Mesendoderm (in vitro differentiated cells): Measurements from ENCODE around the gene TXNL4B.
A peak's percentile ranks its signal among the peaks of the same experiment; 100 is the strongest.

ENCODE experiments used
- DNase-seq: peaks from one replicate; pipeline ENCODE4 v3.0.0; 2013
- H2AK5ac ChIP-seq: 2 replicates; pipeline ENCODE4 v1.6.1; 2013; ENCODE audit warnings: low read length, inconsistent platforms
- H2BK120ac ChIP-seq: 2 replicates; pipeline ENCODE4 v1.6.1; 2013; ENCODE audit warnings: low read depth, mild to moderate bottlenecking, low read length, moderate library complexity, mixed read lengths
- H2BK15ac ChIP-seq: replicated peaks from 2 replicates; pipeline ENCODE4 v1.6.1; 2013; ENCODE audit warnings: low read depth, mild to moderate bottlenecking, moderate library complexity
- H2BK5ac ChIP-seq: 2 replicates; pipeline ENCODE4 v1.6.1; 2013; ENCODE audit warnings: low read length, inconsistent platforms
- H3K18ac ChIP-seq: 2 replicates; pipeline ENCODE4 v1.6.1; 2013; ENCODE audit warnings: mild to moderate bottlenecking, low read length, mixed read lengths
- H3K23ac ChIP-seq: one replicate; pipeline ENCODE4 v1.6.1; 2013; ENCODE audit warnings: low read length
- H3K27ac ChIP-seq: 2 replicates; pipeline ENCODE4 v1.5.1; 2013; ENCODE audit warnings: low read depth, mild to moderate bottlenecking, inconsistent platforms, low read length, moderate library complexity
- H3K27me3 ChIP-seq: 2 replicates; pipeline ENCODE4 v1.6.1; 2013; ENCODE audit warnings: low read length, control low read depth, mild to moderate bottlenecking, inconsistent platforms; ENCODE audit not compliant: insufficient read depth, poor library complexity
- H3K36me3 ChIP-seq: 2 replicates; pipeline ENCODE4 v1.6.1; 2013; ENCODE audit warnings: low read length, inconsistent platforms; ENCODE audit not compliant: control insufficient read depth, insufficient read depth
- H3K4ac ChIP-seq: one replicate; pipeline ENCODE4 v1.6.1; 2013; ENCODE audit warnings: low read depth, mild to moderate bottlenecking, low read length, moderate library complexity
- H3K4me1 ChIP-seq: 2 replicates; pipeline ENCODE4 v1.6.1; 2013; ENCODE audit warnings: low read depth, low read length, inconsistent platforms; ENCODE audit not compliant: control insufficient read depth
- H3K4me2 ChIP-seq: 2 replicates; pipeline ENCODE4 v1.6.1; 2013; ENCODE audit warnings: low read length
- H3K4me3 ChIP-seq: 2 replicates; pipeline ENCODE4 v1.5.1; 2013; ENCODE audit warnings: mild to moderate bottlenecking, low read length
- H3K56ac ChIP-seq: one replicate; pipeline ENCODE4 v1.6.1; 2013; ENCODE audit warnings: low read length
- H3K79me1 ChIP-seq: 2 replicates; pipeline ENCODE4 v1.6.1; 2013; ENCODE audit warnings: low read length, inconsistent platforms
- H3K79me2 ChIP-seq: 2 replicates; pipeline ENCODE4 v1.6.1; 2013; ENCODE audit warnings: mild to moderate bottlenecking, low read length; ENCODE audit not compliant: control insufficient read depth, insufficient read depth
- H3K9ac ChIP-seq: 2 replicates; pipeline ENCODE4 v1.6.1; 2013; ENCODE audit warnings: low read length, inconsistent platforms
- H4K5ac ChIP-seq: one replicate; pipeline ENCODE4 v1.6.1; 2013; ENCODE audit warnings: low read length
- H4K8ac ChIP-seq: one replicate; pipeline ENCODE4 v1.6.1; 2013; ENCODE audit warnings: low read depth, mild to moderate bottlenecking, control low read depth, low read length, moderate library complexity
- WGBS: extraction: QIAGEN DNeasy Blood & Tissue Kit; methylation state at CpG from one replicate; pipeline ENCODE4 v1.1.7; 2013; ENCODE audit warnings: low lambda C conversion rate, missing lambda C conversion rate; ENCODE audit not compliant: insufficient coverage; ENCODE audit errors: extremely low coverage; 5-methylcytosine and 5-hydroxymethylcytosine counted together

Gene TXNL4B

GRCh38 chr16:72107371-72107770 is 14.0 kb upstream of the TXNL4B start:
- Histone ChIP-seq H4K5ac (no peak overlapping the region), H3K9ac (no peak overlapping the region), H3K36me3 (peaks cover 33% of the 10 kb centered on the region)

DNA sequence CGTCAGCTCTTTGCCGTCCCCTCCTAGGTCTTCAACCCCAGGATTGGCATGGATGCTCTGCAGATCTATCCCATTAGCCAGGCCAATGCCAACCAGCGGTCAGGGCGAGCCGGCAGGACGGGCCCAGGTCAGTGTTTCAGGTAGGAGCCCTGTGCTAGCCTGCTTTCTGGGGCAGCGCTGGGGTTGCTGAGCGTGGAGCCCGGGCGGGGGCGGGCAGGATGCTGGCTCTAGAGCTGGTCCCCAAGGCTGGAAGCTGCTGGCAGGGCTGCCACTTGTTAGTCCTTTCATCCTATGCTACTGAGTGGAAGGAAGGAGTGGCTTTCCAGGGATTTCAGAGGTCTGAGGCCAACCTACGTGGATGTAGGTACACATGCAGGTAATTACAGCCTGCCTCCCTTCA is 12.6 kb upstream of the TXNL4B start:
- Histone ChIP-seq H2BK5ac (no peak overlapping the region), H2BK15ac (no peak overlapping the region), H3K27me3 (no peaks in the 10 kb centered on the region), H3K27ac (no peak overlapping the region), H4K8ac (no peak overlapping the region), H3K56ac (no peak overlapping the region), H4K5ac (no peak overlapping the region), H3K4me1 (no peaks in the 10 kb centered on the region), H3K4me3 (no peak overlapping the region), H3K9ac (no peak overlapping the region), H3K4ac (no peak overlapping the region), H3K79me2 (no peaks in the 10 kb centered on the region), H2AK5ac (no peak overlapping the region), H3K18ac (no peak overlapping the region), H3K36me3 (peaks cover 38% of the 10 kb centered on the region), H2BK120ac (no peak overlapping the region), H3K79me1 (no peaks in the 10 kb centered on the region), H3K4me2 (no peak overlapping the region), H3K23ac (no peak overlapping the region)
- no peak for DNase-seq
- no CpG with 5 or more reads among the region's 12 CpGs for WGBS

More at GRCh38 chr16:72107371-72107770, 14.0 kb upstream of the TXNL4B start:
- Histone ChIP-seq H3K4me1 (peaks cover 4% of the 10 kb centered on the region), H4K8ac (no peak overlapping the region), H3K79me2 (no peaks in the 10 kb centered on the region), H3K4me2 (no peak overlapping the region), H2BK15ac (no peak overlapping the region), H3K4me3 (no peak overlapping the region), H2BK5ac (no peak overlapping the region), H3K27me3 (no peaks in the 10 kb centered on the region), H3K79me1 (no peaks in the 10 kb centered on the region), H3K56ac (no peak overlapping the region), H3K27ac (no peak overlapping the region), H3K18ac (no peak overlapping the region), H2AK5ac (no peak overlapping the region), H2BK120ac (no peak overlapping the region), H3K4ac (no peak overlapping the region), H3K23ac (no peak overlapping the region)
- WGBS: no CpG with 5 or more reads among the region's 17 CpGs
- DNase-seq: no peak

- Histone ChIP-seq H3K4ac (no peak overlapping the region), H3K79me1 (no peaks in the 10 kb centered on the region), H3K56ac (no peak overlapping the region), H2AK5ac (no peak overlapping the region), H4K8ac (no peak overlapping the region), H3K9ac (no peak overlapping the region), H3K4me3 (no peak overlapping the region), H2BK5ac (no peak overlapping the region), H3K23ac (no peak overlapping the region), H3K27me3 (no peaks in the 10 kb centered on the region), H2BK120ac (no peak overlapping the region), H2BK15ac (no peak overlapping the region), H3K18ac (no peak overlapping the region), H3K36me3 (peaks cover 42% of the 10 kb centered on the region), H4K5ac (no peak overlapping the region), H3K27ac (no peak overlapping the region), H3K4me1 (no peaks in the 10 kb centered on the region), H3K79me2 (no peaks in the 10 kb centered on the region), H3K4me2 (no peak overlapping the region)
- no peak for DNase-seq
- no CpG with 5 or more reads among the region's 9 CpGs for WGBS
These were observed 11.5 kb upstream of the TXNL4B start for GRCh38 chr16:72104905-72105304.

- no peak overlapping the region for H3K9ac ChIP-seq
- peaks cover 2% of the 10 kb centered on the region for H3K79me1 ChIP-seq
- H2BK5ac ChIP-seq: no peak overlapping the region
- no peak overlapping the region for H3K18ac ChIP-seq
- no peaks in the 10 kb centered on the region for H3K4me1 ChIP-seq
- H3K4me2 ChIP-seq: no peak overlapping the region
- H2BK15ac ChIP-seq: no peak overlapping the region
- H3K27me3 ChIP-seq: no peaks in the 10 kb centered on the region
- no peak overlapping the region for H2BK120ac ChIP-seq
- H3K56ac ChIP-seq: no peak overlapping the region
- H3K23ac ChIP-seq: no peak overlapping the region
- no peak overlapping the region for H3K27ac ChIP-seq
- DNase-seq: no peak
- H4K5ac ChIP-seq: no peak overlapping the region
- peaks cover 42% of the 10 kb centered on the region for H3K36me3 ChIP-seq
- no CpG with 5 or more reads among the region's 10 CpGs for WGBS
- no peak overlapping the region for H4K8ac ChIP-seq
- H3K79me2 ChIP-seq: no peaks in the 10 kb centered on the region
- no peak overlapping the region for H3K4ac ChIP-seq
- no peak overlapping the region for H2AK5ac ChIP-seq
- H3K4me3 ChIP-seq: no peak overlapping the region
These were observed 7.8 kb upstream of the TXNL4B start for GRCh38 chr16:72101195-72101594.

DNA sequence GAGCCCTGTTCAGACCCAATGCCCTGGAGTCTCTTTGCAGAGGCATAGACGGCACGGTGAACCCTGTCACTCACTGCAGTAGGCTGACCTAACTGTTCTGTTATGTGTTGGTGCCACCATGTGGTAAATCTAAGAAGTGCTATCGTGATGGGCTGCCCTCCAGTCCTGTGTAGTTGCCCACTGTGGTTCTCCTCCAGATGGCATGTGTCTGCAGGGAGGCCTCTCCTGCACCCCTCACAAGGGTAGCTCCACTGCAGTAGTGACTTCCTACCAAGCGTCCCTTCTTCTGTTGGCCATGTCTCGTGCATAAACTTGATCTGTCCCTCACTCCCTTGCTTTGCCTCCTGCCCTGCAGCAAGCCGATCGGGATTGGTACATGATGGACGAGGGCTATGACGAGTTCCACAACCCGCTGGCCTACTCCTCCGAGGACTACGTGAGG is 6.0 kb upstream of the TXNL4B start:
- no peak overlapping the region for H2BK5ac ChIP-seq
- H3K36me3 ChIP-seq: peaks cover 31% of the 10 kb centered on the region
- no peak overlapping the region for H3K23ac ChIP-seq
- H4K5ac ChIP-seq: no peak overlapping the region
- peaks cover 16% of the 10 kb centered on the region for H3K79me1 ChIP-seq
- H3K9ac ChIP-seq: no peak overlapping the region
- H3K18ac ChIP-seq: no peak overlapping the region
- H3K79me2 ChIP-seq: peaks cover 15% of the 10 kb centered on the region
- H3K4me3 ChIP-seq: no peak overlapping the region
- H3K56ac ChIP-seq: no peak overlapping the region
- H3K4ac ChIP-seq: no peak overlapping the region
- H2BK15ac ChIP-seq: no peak overlapping the region
- no peak overlapping the region for H3K4me2 ChIP-seq
- H2AK5ac ChIP-seq: no peak overlapping the region
- H3K27me3 ChIP-seq: no peaks in the 10 kb centered on the region
- H4K8ac ChIP-seq: no peak overlapping the region
- WGBS: no CpG with 5 or more reads among the region's 12 CpGs
- no peak overlapping the region for H2BK120ac ChIP-seq
- H3K4me1 ChIP-seq: peaks cover 3% of the 10 kb centered on the region
- peak; percentile 82 for DNase-seq
- no peak overlapping the region for H3K27ac ChIP-seq

DNA sequence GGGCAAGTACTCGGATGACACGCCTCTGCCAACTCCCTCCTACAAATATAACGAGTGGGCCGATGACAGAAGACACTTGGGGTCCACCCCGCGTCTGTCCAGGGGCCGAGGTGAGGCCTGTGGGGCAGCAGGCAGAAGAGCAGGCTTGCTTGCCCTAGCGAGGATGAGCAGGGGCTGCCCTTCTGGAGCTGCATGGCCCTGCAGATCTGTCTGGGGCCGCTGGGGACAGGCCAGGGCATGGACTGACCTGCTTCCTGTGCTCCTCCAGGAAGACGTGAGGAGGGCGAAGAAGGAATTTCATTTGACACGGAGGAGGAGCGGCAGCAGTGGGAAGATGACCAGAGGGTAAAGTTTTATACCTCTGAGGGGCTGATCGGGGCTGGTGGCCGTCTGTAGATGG is 5.5 kb upstream of the TXNL4B start:
- peak; percentile 63 for DNase-seq

More for the DNA sequence above, 5.5 kb upstream of the TXNL4B start:
- H4K8ac ChIP-seq: no peak overlapping the region
- peaks cover 19% of the 10 kb centered on the region for H3K79me1 ChIP-seq
- no peak overlapping the region for H3K4me2 ChIP-seq
- H3K18ac ChIP-seq: no peak overlapping the region
- H3K56ac ChIP-seq: no peak overlapping the region
- peaks cover 20% of the 10 kb centered on the region for H3K79me2 ChIP-seq
- H2BK15ac ChIP-seq: no peak overlapping the region
- peaks cover 3% of the 10 kb centered on the region for H3K4me1 ChIP-seq
- H2BK5ac ChIP-seq: no peak overlapping the region
- no peak overlapping the region for H4K5ac ChIP-seq
- no peak overlapping the region for H3K23ac ChIP-seq
- peaks cover 28% of the 10 kb centered on the region for H3K36me3 ChIP-seq
- H3K4me3 ChIP-seq: no peak overlapping the region
- H3K4ac ChIP-seq: no peak overlapping the region
- WGBS: no CpG with 5 or more reads among the region's 15 CpGs
- no peak overlapping the region for H3K9ac ChIP-seq
- no peaks in the 10 kb centered on the region for H3K27me3 ChIP-seq
- H2BK120ac ChIP-seq: no peak overlapping the region
- no peak overlapping the region for H2AK5ac ChIP-seq
- H3K27ac ChIP-seq: no peak overlapping the region
